ENCODE measurements around the gene EML4. TPM values are rescaled to one million over a fixed set of nuclear protein-coding genes. Genes with fewer than 3 reads are reported as not detected.

Gene EML4
- total RNA-seq, 1 donor from 2014 or later = 4.3 TPM

GRCh38 chr2:42274863-42275262 is 105.7 kb downstream of the EML4 start:
- Histone ChIP-seq H3K27ac (replicated peaks) (no peak overlapping the region), H3K4me1 (no peaks in the 10 kb centered on the region), H3K27me3 (ENCODE audit: low read depth) (no peaks in the 10 kb centered on the region), H3K4me3 (no peak overlapping the region), H3K36me3 (no peaks in the 10 kb centered on the region), H3K9me3 (replicated peaks) (no peaks in the 10 kb centered on the region)
- DNase-seq = no peak
- intact Hi-C loops (cut with micrococcal nuclease) = no loop called here
- TF ChIP-seq, protein P1, sequence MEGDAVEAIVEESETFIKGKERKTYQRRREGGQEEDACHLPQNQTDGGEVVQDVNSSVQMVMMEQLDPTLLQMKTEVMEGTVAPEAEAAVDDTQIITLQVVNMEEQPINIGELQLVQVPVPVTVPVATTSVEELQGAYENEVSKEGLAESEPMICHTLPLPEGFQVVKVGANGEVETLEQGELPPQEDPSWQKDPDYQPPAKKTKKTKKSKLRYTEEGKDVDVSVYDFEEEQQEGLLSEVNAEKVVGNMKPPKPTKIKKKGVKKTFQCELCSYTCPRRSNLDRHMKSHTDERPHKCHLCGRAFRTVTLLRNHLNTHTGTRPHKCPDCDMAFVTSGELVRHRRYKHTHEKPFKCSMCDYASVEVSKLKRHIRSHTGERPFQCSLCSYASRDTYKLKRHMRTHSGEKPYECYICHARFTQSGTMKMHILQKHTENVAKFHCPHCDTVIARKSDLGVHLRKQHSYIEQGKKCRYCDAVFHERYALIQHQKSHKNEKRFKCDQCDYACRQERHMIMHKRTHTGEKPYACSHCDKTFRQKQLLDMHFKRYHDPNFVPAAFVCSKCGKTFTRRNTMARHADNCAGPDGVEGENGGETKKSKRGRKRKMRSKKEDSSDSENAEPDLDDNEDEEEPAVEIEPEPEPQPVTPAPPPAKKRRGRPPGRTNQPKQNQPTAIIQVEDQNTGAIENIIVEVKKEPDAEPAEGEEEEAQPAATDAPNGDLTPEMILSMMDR (IDR thresholded peaks at IDR 0.05; ENCODE audit: borderline replicate concordance) = no peak

- no peak overlapping the region for H3K27ac ChIP-seq (replicated peaks)
- no peak for DNase-seq
- no peaks in the 10 kb centered on the region for H3K4me1 ChIP-seq
- H3K36me3 ChIP-seq = peaks cover 14% of the 10 kb centered on the region
- H3K9me3 ChIP-seq (replicated peaks) = no peaks in the 10 kb centered on the region
- TF ChIP-seq, protein P1 (IDR thresholded peaks at IDR 0.05; ENCODE audit: borderline replicate concordance) = no peak
- intact Hi-C loops (cut with micrococcal nuclease) = no loop called here
- no peaks in the 10 kb centered on the region for H3K27me3 ChIP-seq (ENCODE audit: low read depth)
- H3K4me3 ChIP-seq = no peak overlapping the region
These were observed 112.4 kb downstream of the EML4 start for GRCh38 chr2:42281416-42282081.

DNA sequence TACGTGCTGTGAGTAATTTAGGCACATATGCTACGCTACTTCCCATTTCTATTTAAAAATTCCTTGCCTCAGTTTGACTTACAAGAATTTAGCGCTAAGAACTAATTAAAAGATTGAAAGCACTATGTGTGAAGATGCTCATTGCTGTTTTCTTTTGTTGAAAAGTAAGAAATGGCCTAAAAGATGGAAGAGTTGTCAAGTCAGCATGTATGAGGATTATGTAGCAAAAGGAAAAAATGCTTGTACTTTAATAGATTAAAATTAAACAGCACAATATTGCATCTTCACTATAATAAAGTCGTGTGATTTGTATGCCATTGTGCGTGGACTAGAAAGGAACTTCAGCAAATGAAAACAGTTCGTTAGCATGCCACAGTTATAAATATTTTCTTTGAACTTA is 114.9 kb downstream of the EML4 start:
- TF ChIP-seq, protein P1 (IDR thresholded peaks at IDR 0.05; ENCODE audit: borderline replicate concordance) = no peak
- Histone ChIP-seq H3K9me3 (replicated peaks) (no peaks in the 10 kb centered on the region), H3K36me3 (peaks cover 14% of the 10 kb centered on the region), H3K4me1 (no peaks in the 10 kb centered on the region), H3K27me3 (ENCODE audit: low read depth) (no peaks in the 10 kb centered on the region), H3K4me3 (no peak overlapping the region), H3K27ac (replicated peaks) (no peak overlapping the region)
- intact Hi-C loops (cut with micrococcal nuclease) = no loop called here
- no peak for DNase-seq

- intact Hi-C loops (cut with micrococcal nuclease) = no loop called here
- H3K27ac ChIP-seq (replicated peaks) = no peak overlapping the region
- H3K4me3 ChIP-seq = no peak overlapping the region
- H3K9me3 ChIP-seq (replicated peaks) = no peaks in the 10 kb centered on the region
- TF ChIP-seq, protein P1 (IDR thresholded peaks at IDR 0.05; ENCODE audit: borderline replicate concordance) = no peak
- H3K27me3 ChIP-seq (ENCODE audit: low read depth) = no peaks in the 10 kb centered on the region
- H3K36me3 ChIP-seq = peaks cover 11% of the 10 kb centered on the region
- no peaks in the 10 kb centered on the region for H3K4me1 ChIP-seq
- DNase-seq = no peak
These were observed 117.3 kb downstream of the EML4 start for GRCh38 chr2:42286268-42286946.

GRCh38 chr2:42288811-42289210 is 119.7 kb downstream of the EML4 start:
- H3K27me3 ChIP-seq (ENCODE audit: low read depth) = no peaks in the 10 kb centered on the region
- intact Hi-C loops (cut with micrococcal nuclease) = no loop called here
- no peak for DNase-seq

More at GRCh38 chr2:42288811-42289210, 119.7 kb downstream of the EML4 start:
- Histone ChIP-seq H3K36me3 (peaks cover 8% of the 10 kb centered on the region), H3K4me3 (no peak overlapping the region), H3K4me1 (no peaks in the 10 kb centered on the region), H3K9me3 (replicated peaks) (no peaks in the 10 kb centered on the region), H3K27ac (replicated peaks) (no peak overlapping the region)
- TF ChIP-seq, protein P1 (IDR thresholded peaks at IDR 0.05; ENCODE audit: borderline replicate concordance) = no peak
